ENCODE measurements around the gene TXNRD2.
"Not testable (repeated sequence)": the region's sequence is repeated elsewhere in the genome, so short reads cannot be mapped to it uniquely, and the experiment has no call there.

The TXNRD2 gene

DNA sequence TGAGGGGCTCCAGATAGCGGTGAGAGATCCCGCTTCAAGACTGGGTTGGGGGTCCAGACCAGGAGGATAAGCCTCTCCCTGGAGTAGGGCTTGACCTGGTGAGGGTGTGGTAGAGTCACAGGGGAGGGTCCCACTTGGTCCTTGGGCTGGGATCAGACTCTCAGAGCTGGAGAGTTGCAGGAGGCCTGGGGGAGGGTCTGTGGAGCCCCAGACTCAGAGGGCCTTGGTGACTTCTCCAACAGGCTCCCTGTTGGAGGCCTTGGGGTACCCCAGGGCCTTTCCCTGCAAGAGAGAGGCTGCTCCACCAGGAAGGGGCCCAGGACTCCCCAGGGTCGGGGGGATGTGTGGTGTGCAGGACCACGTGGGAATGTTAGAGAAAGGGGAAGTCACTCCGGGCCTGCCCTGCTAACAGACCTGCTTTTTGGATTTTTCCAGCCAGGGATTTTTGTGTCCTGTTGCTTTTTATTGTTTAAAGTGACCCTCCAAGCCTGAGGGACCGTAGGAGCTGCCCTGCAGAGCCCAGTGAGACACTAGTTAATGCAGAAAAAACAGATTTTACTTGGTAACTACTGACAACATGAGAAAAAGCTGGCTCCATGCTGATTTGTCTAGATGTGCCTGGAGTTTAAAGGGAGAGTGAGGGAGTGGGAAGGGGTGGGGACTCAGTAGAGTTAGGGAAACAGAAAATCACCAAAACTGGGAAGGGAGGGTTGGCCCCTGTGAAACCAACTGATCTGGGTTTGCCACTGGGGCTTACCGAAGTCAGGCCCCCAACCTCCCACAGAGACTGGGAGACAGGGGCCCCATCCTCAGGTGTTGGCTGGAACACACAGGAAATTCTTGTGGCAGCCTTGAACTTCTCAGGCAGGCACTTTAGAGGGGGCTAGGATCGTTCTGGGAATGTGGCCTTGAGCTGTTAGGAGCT lies 801 bp upstream of the TXNRD2 start:
- DNase-seq: peak; percentile 63

DNA sequence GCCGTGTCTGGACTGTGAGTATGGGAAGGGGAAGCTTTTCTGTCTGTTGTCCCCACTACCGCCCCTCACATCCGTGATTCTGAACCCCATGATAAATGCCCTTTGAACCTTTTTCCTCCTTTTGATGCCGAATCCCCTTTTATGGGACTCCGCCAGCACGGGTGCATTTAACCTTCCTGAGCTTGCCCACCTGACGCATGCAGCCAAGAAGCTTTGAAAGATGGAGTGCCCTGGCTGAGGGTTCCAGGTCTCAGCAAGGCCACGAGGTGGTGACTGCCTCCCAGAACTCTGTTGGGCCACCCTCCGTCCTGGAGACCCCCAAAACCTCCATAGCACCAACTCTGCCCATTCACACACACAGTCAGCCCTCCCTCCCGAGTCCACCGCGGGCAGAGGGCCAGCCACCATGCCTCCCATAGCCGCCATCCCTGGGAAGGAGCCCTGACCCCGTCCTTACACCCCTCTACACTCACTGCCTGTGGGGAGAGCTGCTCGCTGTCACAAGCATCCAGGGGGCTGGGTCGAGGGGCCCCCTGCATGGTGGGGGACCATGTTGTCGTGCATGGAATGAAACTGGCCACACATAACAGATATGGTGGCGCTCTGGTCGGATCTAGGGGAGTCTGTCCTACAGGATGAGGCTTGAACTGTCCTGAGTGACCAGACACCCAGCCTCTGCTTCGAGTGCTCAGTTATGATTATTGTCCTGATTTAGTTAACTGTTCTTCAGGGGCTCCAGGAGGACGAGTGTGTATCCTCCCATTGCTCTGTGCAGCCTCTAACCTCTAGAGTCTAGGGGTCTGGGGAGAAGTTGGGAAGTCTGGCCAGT lies 868 bp downstream of the TXNRD2 start:
- DNase-seq: no peak

DNA sequence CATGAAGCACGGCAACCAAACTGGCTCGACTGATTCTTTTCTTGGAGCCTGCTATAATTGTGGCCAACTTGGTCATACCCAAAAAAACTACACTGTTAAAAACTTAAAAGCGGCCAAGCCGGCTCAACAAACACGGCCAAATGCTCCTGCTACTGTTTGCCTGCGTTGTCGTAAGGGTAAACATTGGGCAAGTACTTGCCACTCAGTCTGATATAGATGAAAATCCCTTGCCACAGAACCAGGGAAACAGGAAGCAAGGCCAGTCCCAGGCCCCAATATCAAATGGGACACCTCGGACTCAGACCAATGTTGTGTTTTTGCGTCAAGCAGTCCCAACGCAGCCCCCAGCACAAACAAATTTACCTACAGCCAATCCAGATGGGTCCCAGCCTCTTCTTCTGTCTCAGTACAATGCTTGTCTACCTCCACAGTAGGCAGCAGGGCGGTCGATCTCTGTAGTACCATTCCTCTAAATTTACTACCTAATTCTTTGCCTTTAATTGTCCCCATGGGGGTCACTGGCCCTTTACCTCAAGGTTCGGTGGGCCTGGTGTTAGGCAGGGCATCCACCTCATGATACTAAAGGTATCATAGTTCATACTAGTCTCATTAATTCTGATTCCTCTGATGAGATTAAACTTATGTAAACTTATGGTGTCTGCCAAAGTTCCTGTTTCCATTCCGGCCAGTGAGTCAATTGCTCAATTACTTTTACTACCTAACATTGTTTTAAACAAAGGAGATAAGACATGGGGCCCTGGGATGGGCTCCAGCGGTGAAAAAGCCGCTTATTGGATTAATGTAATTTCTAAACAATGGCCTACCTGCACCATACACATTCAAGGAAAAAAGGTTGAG lies 3.8 kb downstream of the TXNRD2 start:
- peak; percentile 58 for DNase-seq

DNA sequence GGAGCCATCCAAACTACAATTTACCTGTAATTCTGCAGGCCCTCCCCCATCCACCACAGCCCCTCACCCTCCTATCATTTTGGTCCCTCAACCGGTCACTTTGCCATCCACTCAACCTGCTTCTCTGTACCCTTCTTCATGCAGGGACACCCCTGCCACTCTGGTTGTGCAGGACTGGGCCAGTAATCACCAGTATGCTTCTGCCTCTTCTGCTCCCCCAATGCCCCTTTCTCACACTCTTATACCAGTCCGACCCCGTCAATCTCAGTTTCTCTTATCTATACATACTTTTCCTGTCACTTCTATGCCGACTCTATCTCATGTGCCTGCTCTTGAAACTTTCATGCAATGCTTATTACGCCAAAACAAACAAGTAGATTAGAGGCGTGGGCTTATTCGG lies 5.1 kb downstream of the TXNRD2 start:
- no peak for DNase-seq

DNA sequence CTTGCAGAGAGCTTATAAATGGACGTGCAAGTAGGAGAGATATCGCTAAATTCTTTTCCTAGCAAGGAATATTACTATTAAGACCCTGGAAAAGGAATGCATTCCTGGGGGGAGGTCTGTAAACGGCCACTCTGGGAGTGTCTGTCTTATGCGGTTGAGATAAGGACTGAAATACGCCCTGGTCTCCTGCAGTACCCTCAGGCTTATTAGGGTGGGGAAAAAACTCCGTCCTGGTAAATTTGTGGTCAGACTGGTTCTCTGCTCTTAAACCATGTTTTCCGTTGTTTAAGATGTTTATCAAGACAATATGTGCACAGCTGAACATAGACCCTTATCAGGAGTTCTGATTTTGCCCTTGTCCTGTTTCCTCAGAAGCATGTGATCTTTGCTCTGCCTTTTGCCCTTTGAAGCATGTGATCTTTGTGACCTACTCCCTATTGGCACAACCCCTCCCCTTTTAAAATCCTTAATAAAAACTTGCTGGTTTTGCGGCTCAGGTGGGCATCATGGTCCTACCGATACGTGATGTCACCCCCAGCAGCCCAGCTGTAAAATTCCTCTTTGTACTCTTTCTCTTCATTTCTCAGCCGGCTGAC lies 6.4 kb downstream of the TXNRD2 start:
- DNase-seq: not testable (repeated sequence)

DNA sequence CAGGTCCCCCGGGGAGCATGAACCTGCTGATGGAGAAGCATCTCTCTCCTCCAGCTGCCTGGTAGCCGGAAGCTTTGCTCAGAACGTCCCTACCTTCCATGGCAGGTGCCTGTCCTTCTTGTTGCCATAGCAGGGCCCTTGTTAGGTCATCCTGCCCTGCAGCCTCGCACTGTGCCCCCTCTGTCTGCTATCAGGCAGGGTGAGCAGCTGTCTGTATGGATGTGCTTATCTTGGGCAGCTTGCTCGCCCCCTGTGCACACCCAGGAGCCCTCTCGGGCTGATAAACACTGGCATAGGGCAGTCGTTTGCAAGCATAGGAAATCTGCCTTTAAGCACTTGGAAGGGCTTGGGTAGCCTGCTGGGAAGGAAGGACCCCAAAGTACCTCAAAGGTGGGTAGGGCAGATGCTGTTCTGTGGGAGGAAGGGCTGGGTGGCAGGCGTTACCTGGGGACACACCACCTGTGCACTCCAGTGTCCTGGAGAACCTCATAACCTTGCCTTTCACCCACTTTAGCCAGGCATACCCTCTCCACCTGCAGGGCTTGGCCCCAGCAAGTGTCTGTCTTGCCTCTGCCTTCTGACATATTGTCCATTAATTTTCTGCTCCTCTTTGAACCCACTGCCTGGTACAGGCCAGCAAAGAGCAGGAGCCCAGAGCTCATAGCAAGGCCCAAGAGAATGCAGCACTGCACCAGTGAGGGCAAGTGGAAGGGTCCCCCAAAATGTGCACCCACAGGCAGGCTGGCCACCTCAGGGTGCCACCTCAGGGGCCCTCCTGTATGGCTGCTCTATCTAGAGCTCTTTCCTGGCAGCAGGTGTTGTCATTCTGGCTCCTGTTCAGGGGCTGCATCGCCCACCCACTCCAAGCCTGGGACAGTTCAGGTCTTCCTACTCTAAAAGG lies 8.0 kb downstream of the TXNRD2 start:
- no peak for DNase-seq

DNA sequence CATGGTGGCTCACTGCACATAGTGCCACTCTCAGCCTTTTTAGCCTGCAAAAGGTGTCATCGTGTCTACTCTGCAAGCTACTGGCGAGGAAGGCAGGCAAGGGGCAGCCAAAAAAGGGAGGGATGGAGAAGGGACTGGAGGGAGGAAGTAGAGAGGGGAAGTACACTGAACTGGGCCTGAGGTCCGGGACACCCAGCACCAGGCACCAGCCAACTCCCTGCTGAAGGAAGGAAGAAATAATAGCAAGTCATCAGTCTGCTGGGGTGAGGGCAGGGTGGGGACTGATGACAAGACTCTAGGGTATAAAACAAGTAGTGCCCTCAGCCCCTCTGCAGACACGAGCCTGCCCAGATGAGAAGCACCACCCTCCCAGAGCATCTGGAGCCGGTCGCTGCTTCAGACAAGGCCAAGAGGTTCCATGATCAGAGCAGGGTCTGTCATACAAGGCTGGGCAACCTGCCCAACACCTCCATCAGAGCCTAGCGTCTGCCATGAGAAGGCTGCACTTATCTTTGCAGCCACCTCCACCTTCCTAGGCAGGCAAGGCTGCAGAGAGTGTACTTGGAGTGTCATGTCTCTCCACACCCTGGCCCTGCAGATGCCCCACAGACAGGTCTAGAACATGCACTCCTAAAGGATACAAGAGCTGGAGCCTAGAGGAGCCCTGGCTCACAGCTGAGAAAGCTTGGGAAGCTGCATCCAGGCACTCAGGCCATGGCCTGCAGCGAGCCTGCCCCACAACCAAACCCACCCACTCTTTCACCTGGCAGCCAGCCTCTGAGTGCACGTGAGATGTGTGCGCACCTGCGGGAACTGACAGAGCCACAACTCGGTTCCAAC lies 9.0 kb downstream of the TXNRD2 start:
- DNase-seq: peak; percentile 25

DNA sequence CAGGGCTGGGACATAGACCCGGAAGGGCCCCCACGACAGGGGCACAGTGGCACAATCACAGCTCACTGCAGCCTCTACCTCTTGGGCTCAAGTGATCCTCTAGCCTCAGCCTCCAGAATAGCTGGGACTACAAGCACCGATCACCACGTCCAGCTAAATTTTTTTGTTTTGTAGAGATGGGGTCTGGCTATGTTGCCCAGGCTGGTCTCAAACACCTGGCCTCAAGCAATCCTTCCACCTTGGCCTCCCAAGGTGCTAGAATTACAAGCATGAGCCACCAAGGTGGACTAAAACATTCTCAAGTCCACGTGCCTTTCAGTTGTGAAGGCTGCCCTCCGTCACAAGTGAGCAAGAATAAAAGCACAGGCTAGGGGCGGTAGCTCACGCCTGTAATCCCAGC lies 10.1 kb downstream of the TXNRD2 start:
- no peak for DNase-seq

DNA sequence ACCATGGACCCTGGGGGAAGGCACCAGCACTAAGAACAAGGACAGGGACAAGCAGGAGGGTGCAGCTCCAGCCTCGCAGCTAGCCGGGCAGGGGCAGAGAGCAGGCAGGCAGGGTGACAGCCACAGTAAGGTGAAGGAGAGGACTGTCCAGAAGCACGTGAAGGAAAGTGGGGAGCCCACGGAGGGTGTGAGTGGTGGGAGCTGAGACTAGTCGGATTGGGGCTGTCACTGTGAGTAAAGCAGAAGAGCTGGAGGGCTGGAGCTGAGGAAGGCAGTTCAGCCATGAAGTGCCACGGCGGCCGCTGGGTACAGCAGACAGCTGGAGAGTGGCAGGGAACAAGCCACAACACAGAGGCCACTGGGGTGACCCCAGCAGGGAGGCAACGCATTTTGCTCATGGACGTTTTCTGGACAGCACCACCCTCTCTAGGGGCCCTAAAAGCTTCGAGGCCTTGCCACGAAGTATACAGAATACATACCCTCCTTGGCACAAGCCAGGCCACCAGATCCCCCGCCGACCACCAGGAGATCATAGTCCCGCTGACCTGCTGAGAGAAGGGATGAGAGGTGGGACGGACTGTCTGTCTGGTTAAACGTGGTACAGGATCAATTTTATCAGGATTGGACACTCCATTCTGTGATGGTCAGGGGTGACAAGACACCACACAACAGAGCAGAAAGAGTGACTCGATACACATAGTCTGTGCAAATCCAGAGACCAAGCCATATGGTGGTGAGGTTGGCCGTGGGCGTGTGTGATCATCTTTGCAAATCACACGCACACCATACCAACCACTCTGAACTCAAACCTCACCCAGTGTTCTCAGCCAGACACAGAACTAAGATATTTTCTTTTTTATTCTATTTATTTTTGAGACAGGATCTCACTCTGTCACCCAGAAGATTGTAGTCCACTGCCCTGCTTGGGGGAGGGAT lies 10.8 kb downstream of the TXNRD2 start:
- peak; percentile 54 for DNase-seq

DNA sequence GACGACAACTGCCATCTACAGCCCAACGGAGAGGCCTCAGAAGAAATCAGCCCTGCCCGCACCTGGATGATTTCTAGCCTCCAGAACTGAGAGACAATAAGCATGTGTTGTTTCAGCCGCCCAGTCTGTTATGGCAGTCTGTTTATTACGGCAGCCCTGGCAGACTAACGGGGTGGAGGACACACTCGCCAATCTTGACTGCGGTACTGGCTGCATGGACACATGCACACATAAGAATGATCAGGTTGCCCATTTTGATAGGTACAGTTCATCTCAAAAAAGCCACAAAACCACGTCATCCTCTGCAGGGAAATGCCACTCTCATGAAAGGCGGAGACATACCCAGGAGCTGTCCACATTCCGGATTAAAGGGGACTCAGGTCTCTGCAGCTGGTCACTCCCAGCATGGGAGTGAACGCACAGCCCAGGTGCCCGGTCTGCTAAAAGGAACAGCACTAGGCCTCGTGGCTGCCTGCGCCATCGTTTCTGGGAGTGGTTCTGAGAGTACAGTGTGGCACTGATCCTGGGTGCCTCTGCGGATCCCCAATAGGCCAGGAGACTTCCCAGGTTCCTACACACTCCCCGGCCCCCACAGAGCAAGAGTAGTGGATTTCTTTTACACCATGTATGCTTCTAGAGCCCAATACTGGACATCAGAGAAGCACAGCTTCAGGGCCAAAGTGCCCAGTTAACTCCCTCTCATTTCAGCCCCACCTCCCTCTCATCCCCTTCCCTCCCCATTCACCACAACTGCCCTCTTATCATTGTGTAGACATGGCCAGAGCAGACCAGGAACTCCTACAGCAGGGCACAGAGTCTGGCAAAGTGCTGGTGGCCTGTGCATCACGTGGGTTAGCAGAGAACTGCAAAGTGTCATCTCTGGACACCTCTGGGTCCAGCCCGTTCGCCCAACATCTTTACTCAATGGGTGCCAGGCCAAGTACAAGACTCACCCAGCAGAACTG lies 11.8 kb downstream of the TXNRD2 start:
- no peak for DNase-seq

DNA sequence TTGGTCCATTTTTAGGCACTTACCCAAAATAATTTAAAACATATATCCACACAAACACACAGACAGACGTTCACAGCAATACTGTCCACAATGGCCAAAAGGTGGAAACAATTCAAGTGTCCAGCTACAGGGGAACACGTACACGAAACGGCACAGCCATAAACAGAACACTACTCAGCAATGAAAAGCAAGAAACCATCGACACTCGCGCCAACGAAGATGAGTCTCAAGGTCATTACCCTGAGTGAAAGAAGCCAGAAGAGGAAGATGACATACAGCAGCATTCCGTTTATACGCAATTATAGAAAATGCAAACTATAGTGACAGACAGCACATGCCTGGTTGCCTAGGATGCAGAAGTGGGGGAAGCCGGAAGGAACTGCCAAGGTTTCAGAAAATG lies 13.4 kb downstream of the TXNRD2 start:
- peak; percentile 73 for DNase-seq

DNA sequence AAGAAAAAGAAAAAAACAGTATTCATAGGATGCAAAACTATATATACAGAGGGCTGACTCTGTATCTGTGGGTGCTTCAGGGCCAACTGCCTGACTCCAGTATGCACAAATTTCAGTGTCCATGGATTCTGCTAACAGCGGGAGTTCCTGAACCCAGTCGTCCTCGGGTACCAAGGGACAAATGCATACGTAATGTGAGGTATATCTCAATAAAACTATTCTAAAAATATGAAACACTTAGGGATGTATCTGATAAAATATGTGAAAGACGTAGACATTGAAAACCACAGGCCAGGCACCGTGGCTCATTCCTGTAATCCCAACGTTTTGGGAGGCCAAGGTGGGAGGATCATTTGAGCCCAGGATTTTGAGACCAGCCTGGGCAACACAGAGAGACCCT lies 13.9 kb downstream of the TXNRD2 start:
- DNase-seq: no peak

DNA sequence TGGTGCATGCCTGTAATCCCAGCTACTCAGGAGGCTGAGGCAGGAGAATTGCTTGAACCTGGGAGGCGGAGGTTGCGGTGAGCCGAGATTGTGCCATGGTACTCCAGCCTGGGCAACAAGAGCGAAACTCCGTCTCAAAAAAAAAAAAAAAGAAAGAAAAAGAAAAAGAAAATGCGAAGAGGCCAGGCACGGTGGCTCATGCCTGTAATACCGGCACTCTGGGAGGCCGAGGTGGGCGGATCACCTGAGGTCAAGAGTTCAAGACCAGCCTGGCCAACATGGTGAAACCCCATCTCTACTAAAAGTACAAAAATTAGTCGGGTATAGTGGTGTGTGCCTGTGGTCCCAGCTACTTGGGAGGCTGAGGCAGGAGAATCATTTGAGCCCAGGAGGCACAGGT lies 15.6 kb downstream of the TXNRD2 start:
- DNase-seq: not testable (repeated sequence)

DNA sequence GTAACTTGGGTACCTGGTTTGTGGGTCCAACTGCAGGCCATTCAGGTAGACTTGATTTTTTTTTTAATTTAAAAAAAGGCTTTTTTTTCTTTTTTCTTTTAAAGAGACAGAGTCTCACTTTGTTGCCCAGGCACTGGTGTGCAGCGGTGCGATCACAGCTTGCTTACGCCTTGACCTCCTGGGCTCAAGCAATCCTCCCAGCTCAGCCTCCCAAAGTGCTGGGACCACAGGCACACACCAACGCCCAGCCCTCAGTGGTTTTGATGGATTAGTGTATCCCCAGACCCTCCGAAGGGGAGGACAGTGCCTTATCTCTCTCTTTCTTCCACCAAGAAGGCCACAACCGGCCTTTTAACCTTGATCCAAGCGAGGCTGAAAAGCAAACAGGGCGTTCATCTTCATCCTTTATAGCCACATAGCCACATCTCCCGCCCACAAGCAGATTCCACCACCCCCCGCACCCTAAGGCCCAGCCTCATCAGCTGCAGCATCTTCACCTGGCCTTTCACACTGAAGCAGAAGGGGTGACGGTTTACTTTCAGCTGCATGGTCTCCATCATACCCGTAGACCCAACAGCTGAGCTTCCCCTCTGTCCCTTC lies 17.6 kb downstream of the TXNRD2 start:
- no peak for DNase-seq

DNA sequence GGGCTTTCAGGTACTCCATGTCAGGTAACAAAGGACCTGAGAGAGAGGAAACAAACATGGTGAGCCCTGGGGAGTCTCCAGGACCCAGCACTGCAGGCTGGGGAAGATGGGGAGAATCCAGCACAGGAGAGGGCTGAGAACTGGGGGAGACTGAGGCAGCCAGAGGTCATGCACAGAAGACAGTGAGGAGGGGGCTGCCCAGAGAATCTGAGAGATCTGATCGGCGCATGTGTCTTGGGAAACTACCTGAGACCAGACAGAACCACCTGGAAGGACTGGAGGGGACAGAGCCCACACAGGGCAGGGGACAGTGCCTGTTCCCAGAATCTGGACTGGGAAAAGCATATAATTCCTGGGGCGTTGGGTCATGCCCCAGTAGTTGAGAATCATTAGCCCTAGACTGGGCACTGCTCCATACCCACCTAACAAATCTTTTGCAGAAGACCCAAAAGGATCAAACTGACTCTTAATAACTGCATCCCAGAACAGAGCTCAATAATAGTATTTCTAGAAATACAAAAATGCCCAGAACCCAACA lies 20.0 kb downstream of the TXNRD2 start:
- DNase-seq: no peak

DNA sequence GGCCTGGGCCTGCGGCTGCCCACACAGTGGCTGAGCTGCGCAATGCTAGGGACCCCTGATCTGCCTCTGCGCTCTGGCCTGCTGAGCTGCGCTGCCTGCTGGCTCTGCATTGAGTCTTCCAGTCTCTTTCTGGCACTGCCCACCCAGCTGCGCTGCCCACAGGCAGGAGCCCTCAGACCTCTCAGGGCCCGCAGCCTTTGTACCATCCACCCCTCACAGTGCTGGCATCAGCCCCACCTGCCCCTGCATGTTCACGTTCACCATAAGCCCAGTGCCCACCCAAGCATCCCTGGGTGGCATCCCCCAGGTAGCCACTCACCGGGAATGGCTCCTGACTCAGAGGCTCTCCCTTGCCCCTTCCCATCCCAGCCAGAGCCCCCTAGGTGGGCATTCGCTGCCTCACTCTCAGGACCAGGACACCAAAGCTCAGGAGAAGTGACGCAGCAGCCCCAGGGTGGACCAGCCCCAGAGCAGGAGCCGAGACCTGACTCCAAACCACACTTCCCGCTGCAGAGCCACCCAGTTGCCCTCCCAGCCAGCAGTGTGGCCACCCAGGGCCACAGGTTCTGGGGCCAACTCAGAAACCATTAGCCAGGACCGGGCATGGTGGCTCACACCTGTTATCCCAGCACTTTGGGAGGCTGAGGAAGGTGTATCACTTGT lies 21.8 kb downstream of the TXNRD2 start:
- DNase-seq: no peak
